Lung (tissue), 12 donors: ENCODE measurements around the gene MAP7D3. TPM values are rescaled to one million over a fixed set of nuclear protein-coding genes. Genes with fewer than 3 reads are reported as not detected.
A peak's percentile ranks its signal among the peaks of the same experiment; 100 is the strongest.

ENCODE experiments used
- ATAC-seq: fragments of 200-7000 bp; cut with Tn5 transposase; one replicate; pipeline ENCODE4 v1.9.1; 2020; ENCODE audit warnings: moderate number of reproducible peaks; ENCODE audit not compliant: insufficient read depth, low FRiP score
- DNase-seq, 3 donors: peaks; one replicate each; pipeline ENCODE4 v3.0.0-alpha.2; 2013 to 2017
- H3K27ac ChIP-seq, 2 donors: one replicate each; pipeline ENCODE4 v1.5.1; 2013; ENCODE audit warnings: mild to moderate bottlenecking in 2 of 2, moderate library complexity in 2 of 2, control low read depth in 1 of 2, inconsistent platforms in 1 of 2, low read depth in 1 of 2, low read length in 1 of 2
- H3K27me3 ChIP-seq, 3 donors: one replicate each; pipeline ENCODE4 v1.5.1; 2013; ENCODE audit warnings: low read length in 2 of 3; ENCODE audit not compliant: control insufficient read depth in 3 of 3, insufficient read depth in 3 of 3
- H3K36me3 ChIP-seq, 4 donors: one replicate each; pipeline ENCODE4 v1.5.1; 2013; ENCODE audit warnings: low read length in 4 of 4, mild to moderate bottlenecking in 1 of 4, moderate library complexity in 1 of 4; ENCODE audit not compliant: control insufficient read depth in 4 of 4, insufficient read depth in 4 of 4
- H3K4me1 ChIP-seq, 5 donors: one replicate each; pipeline ENCODE4 v1.5.1; 2013; ENCODE audit warnings: low read length in 5 of 5, mild to moderate bottlenecking in 2 of 5, moderate library complexity in 1 of 5; ENCODE audit not compliant: control insufficient read depth in 5 of 5, insufficient read depth in 5 of 5
- H3K4me3 ChIP-seq: one replicate; pipeline ENCODE4 v1.5.1; 2013; ENCODE audit warnings: mild to moderate bottlenecking, control low read depth, moderate library complexity
- H3K9ac ChIP-seq, 2 donors: one replicate each; pipeline ENCODE4 v1.5.1; 2013; ENCODE audit warnings: low read length in 2 of 2, control low read depth in 1 of 2; ENCODE audit not compliant: insufficient read depth in 1 of 2
- H3K9me3 ChIP-seq, 4 donors: one replicate each; pipeline ENCODE4 v1.5.1; 2013; ENCODE audit warnings: low read length in 3 of 4, mild to moderate bottlenecking in 1 of 4, moderate library complexity in 1 of 4; ENCODE audit not compliant: control insufficient read depth in 4 of 4, insufficient read depth in 3 of 4
- CTCF ChIP-seq: IDR thresholded peaks from 2 replicates; pipeline ENCODE4 v1.5.1; 2012; ENCODE audit warnings: mild to moderate bottlenecking; ENCODE audit errors: control extremely low read depth, extremely low read depth
- WGBS, 2 donors: extraction: QIAGEN DNeasy Blood & Tissue Kit; methylation state at CpG; one replicate each; pipeline ENCODE4 v1.1.7; 2013; 5-methylcytosine and 5-hydroxymethylcytosine counted together
- polyA plus RNA-seq, 2 donors: library from polyadenylated mRNA; stranded (reverse); fragments of 200-250 nt; gene quantifications; one replicate each; pipeline ENCODE4 v1.2.1, GENCODE V29; 2013
- total RNA-seq, 2 donors: library from RNA; depleted of rRNA in 1 of 2; stranded (reverse); fragments of >200 nt in 1 of 2; gene quantifications; one replicate each; pipeline ENCODE4 v1.2.1, GENCODE V29; 2014 to 2021
- donor health status: control.
- donor health status: control.
- donor health status: Bipolar disorder and iron deficiency.
- donor health status: healthy.
- donor health status: DM: yes; HTN: yes; CAD: no.

MAP7D3 gene
- total and polyA plus RNA-seq, 4 donors = 4.0 to 10.5 (median 6.5) TPM

GRCh38 chrX:136176399-136176825 lies 74.8 kb downstream of the MAP7D3 start:
- peak overlapping the region in 1 of 2 donors; percentile 17 for H3K9ac ChIP-seq
- H3K9me3 ChIP-seq = no peaks in the 10 kb centered on the region
- peak in 2 of 3 donors; percentile 70 to 81 for DNase-seq
- no peaks in the 10 kb centered on the region for H3K36me3 ChIP-seq
- WGBS, 2 donors = 41 to 66% methylated on average over 2 of the region's 2 CpGs
- H3K27me3 ChIP-seq = peaks cover 0 to 19% (median 10%) of the 10 kb centered on the region in 3 donors
- TF ChIP-seq CTCF = no peak
- H3K4me3 ChIP-seq = no peak overlapping the region
- H3K4me1 ChIP-seq = peaks cover 0 to 20% (median 12%) of the 10 kb centered on the region in 5 donors
- ATAC-seq = peak; percentile 47
- peak overlapping the region in 1 of 2 donors; percentile 93 for H3K27ac ChIP-seq

GRCh38 chrX:136171420-136171819 lies 79.8 kb downstream of the MAP7D3 start:
- peak overlapping the region in 1 of 2 donors; percentile 90 for H3K27ac ChIP-seq
- H3K36me3 ChIP-seq = peaks cover 0 to 4% (median 0%) of the 10 kb centered on the region in 4 donors
- peaks cover 0 to 20% (median 4%) of the 10 kb centered on the region in 3 donors for H3K27me3 ChIP-seq
- no peaks in the 10 kb centered on the region for H3K9me3 ChIP-seq
- ATAC-seq (no peak), DNase-seq (no peak)
- WGBS, 2 donors = 42 to 83% methylated on average over 1 of the region's 1 CpG
- H3K4me3 ChIP-seq = no peak overlapping the region
- no peak for TF ChIP-seq CTCF
- peaks cover 0 to 31% (median 4%) of the 10 kb centered on the region in 5 donors for H3K4me1 ChIP-seq
- H3K9ac ChIP-seq = no peak overlapping the region

- H3K36me3 ChIP-seq = peaks cover 0 to 4% (median 0%) of the 10 kb centered on the region in 4 donors
- peak overlapping the region; percentile 61 to 90 for H3K27ac ChIP-seq
- peaks cover 0 to 14% (median 2%) of the 10 kb centered on the region in 3 donors for H3K27me3 ChIP-seq
- peak overlapping the region in 1 of 2 donors; percentile 44 for H3K9ac ChIP-seq
- peaks cover 0 to 23% (median 5%) of the 10 kb centered on the region in 5 donors for H3K4me1 ChIP-seq
- TF ChIP-seq CTCF = no peak
- ATAC-seq = no peak
- H3K9me3 ChIP-seq = no peaks in the 10 kb centered on the region
- peak in 1 of 3 donors; percentile 25 for DNase-seq
- H3K4me3 ChIP-seq = no peak overlapping the region
- 61 to 84% methylated on average over 9 of the region's 9 CpGs for WGBS, 2 donors
Observed at GRCh38 chrX:136170139-136170800, 80.9 kb downstream of the MAP7D3 start.
